GM21423 (cell line): ENCODE measurements around the gene MRPS18B.
A peak's percentile ranks its signal among the peaks of the same experiment; 100 is the strongest.
"Not testable (repeated sequence)": the region's sequence is repeated elsewhere in the genome, so short reads cannot be mapped to it uniquely, and the experiment has no call there.

Experiments used
- ATAC-seq: cut with Tn5 transposase; IDR thresholded peaks from one replicate; pipeline ENCODE4 v1.9.1; 2021; ENCODE audit warnings: mild to moderate bottlenecking, moderate library complexity; ENCODE audit not compliant: unreplicated experiment

Gene MRPS18B

DNA sequence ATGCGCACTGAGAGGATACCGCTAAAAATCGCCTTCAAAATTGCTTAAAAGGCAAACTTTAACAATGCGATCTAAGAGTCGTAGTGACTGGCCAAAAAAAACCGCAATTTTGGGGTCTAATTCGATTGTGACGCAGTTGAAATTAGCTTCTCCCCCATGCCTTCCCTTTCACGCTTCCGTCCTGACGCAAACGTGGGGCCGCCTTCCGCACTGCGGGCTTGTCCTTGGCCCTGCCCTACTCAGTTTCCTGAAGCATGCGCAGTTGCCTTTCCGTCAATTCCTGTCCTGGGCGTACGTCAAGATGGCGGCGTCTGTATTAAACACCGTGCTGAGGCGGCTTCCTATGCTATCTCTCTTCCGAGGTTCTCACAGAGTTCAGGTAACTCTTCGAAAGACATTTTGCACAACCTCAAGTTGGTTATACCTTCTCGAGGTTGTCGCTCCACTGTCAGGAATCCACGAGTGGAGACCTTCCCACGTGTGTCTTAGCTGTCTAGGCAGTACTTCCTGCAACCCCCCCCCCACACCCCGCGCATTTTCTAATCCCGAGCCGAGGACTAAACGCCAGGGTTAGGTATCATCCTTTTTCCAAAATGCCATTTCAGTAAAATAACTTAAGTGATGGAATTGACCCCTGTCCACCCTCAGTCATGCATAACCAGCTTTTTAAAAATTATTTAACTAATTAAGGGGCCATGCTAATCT lies at the start of gene MRPS18B:
Gene MRPS18B, plus strand, starts transcription at position 276 of the 705 bp plus-strand sequence. Its CDS starts 26 bp downstream, at position 302.
- peak; percentile 68 for ATAC-seq

DNA sequence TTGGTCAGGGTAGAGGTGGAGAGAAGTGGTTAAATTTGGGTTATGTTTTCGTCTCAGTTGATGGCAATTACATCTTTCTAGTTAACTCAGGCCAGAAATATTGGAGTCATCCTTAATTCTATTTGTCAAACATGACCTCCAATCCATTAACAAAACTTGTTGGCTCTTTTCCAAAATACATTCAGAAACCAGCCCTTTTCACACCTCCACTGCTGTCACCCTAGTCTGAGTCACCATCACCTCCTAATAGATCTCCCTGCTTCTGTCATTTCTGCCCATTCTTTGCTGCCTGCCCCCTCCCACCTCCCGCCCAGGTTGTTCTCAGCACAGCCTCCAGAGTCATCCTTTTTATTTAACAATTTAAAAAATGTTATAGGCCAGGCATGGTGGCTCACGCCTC lies 49.4 kb upstream of the MRPS18B start:
- no peak for ATAC-seq

DNA sequence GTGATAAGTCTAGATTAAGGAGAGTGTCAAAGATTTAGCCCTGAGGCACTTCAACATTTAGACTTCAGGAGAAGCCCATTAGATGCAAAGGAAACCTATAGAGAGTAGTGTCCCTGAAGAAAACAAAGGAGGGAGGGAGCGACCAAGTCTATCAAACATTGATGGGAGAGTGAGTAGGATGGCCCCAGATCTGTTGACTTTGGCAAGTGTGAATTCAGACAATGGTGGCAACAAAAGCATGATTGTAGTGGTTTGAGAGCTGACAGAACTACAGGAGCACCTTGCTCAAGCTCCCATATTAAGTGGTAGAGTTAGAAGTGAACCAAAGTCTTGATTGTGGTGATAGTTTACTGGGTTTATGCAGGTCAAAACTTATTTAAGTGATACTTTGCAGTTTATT lies 47.4 kb upstream of the MRPS18B start:
- ATAC-seq: no peak

DNA sequence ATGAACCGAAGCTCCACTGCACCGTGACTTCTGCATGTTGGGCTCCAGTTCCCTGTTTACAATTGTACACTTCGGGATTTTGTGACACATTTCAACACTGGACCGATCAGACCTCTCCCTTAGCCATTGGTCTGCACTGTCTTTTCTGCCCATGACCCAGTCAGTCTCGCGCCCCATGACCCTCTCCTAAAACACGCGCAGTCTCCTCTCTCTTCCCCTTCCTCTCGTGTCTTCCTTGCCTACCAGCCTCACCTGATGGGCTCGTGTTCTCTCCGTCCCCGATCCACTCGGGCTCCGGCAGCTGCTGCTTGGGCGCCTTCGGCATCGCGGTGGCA lies 46.9 kb upstream of the MRPS18B start:
- peak; percentile 17 for ATAC-seq

DNA sequence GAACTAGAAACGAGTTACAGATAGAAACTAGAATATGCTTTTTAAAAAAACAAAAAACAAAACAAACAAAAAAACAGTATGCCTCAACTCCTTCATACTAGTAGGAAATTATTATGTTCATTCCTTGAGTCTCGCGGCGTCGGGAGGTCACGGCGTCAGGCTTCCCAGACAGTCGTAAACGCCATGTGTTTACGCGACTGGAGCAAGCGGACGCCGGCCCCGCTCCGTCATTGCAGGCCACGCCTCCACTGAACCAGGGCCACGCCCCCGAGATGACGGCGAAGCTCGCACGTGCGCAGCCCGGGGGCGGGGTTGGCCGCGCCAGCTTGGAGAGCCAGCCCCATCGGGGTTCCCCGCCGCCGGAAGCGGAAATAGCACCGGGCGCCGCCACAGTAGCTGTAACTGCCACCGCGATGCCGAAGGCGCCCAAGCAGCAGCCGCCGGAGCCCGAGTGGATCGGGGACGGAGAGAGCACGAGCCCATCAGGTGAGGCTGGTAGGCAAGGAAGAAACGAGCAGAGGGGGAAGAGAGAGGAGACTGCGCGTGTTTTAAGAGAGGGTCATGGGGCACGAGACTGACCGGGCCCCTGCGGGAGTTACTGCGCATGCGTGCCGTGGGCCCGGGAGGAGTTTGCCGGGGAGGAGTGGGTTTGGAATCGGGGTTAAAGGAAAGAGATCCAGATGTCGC lies 46.4 kb upstream of the MRPS18B start, which contains the start of gene ABCF1:
Gene ABCF1, plus strand, starts transcription at position 368 of the 687 bp plus-strand sequence. Its CDS starts 46 bp downstream, at position 414.
- peak; percentile 92 for ATAC-seq

DNA sequence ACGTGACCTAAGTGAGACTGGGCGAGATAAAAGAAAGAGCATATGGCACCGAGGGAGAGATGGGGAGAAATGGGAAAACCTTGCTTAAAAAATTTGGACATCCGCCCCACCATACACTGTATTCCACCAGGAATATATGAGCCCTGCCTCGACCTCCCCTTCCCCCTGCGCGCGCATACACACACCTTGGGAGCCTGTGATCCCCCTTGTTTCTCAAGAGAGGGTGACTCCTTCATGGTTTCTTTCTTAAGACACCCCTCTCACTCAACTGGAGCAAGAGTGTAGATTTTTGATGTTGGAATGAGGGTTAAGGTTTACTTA lies 45.9 kb upstream of the MRPS18B start:
- no peak for ATAC-seq

DNA sequence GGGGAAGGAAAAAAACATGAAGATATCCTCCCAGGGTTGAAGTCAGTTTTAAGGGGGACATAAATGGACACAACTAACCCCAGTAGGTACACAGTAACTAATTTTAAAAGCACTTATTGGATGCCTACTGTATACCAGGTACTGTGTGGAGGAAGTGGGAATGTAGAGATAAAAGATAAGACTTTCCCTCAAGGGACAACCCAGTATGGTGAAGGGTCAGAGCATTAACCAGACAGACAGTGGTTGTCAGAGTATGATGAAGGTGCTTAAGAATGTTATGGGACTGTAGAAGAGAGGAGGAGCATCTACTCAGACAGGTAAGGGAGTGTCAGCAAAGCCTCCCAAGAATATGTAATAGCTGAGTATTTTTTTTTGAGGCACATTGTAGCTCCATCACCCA lies 45.5 kb upstream of the MRPS18B start:
- ATAC-seq: no peak

DNA sequence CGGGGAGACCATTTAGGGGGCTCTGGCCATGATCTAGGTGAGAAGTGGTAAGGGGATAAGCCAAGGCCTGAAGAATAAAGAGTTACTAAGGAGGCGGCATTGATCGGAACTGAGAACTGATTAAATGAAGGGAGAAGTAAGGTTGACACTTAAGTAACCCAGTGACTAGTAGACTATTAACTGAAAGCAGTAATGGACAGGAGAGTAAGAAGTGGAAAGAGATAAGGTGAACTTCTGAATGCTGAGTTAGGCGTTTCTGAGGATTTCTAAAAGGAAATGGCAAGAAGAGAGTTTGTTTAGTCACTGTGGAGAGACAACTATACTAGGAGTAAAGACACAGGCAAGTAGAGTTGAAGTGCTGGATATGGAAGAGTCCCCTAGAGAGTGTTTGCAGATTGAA lies 44.5 kb upstream of the MRPS18B start:
- no peak for ATAC-seq

DNA sequence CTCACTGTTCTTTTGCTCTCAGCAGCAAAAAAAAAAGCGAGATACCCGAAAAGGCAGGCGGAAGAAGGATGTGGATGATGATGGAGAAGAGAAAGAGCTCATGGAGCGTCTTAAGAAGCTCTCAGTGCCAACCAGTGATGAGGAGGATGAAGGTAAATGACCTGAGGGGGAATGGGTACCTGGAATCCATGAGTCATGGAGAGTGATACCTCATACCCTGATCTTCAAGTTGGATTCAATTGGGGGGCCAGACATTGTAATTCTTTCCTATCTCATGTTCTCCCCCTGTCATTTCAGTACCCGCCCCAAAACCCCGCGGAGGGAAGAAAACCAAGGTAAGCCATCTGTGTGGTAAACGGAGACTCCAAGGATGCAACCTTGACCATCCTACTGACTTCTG lies 39.6 kb upstream of the MRPS18B start:
- ATAC-seq: no peak

DNA sequence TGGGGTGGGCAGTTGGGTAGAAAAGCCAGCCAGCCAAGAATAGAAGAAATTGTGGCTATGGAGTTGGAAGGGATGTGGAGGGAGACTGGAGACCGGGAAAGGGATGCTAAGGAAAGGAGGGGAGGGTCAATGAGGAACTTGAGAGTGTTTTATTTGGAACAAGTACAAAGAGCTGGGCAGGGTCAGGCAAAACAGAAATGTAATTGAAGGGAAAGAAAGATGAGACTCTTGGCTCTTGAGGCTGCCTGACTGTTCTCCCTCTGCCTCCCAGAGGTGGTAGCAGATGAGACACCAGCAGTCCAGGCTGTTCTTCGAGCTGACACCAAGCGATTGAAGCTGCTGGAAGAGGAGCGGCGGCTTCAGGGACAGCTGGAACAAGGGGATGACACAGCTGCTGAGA lies 33.7 kb upstream of the MRPS18B start:
- ATAC-seq: no peak

DNA sequence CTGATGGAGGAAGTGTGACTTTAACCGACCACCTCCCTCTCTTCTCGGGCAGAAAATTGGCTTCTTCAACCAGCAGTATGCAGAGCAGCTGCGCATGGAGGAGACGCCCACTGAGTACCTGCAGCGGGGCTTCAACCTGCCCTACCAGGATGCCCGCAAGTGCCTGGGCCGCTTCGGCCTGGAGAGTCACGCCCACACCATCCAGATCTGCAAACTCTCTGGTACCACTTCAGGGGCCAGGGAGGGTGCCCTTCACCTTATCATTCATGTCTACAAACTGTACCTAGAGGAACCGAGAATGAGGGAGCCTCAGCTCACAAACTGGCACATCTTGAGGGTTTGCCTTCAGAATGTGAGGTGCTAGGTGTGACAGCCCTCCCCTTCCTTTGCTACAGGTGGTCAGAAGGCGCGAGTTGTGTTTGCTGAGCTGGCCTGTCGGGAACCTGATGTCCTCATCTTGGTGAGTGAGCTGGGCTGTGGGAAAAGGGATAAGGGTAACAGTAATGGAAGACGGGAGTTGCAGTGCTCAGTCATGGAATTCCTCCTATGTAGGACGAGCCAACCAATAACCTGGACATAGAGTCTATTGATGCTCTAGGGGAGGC lies 27.8 kb upstream of the MRPS18B start:
- ATAC-seq: no peak

DNA sequence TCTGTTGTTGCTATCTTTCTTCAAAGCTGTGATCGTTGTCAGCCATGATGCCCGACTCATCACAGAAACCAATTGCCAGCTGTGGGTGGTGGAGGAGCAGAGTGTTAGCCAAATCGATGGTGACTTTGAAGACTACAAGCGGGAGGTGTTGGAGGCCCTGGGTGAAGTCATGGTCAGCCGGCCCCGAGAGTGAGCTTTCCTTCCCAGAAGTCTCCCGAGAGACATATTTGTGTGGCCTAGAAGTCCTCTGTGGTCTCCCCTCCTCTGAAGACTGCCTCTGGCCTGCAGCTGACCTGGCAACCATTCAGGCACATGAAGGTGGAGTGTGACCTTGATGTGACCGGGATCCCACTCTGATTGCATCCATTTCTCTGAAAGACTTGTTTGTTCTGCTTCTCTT lies 27.1 kb upstream of the MRPS18B start:
- no peak for ATAC-seq

DNA sequence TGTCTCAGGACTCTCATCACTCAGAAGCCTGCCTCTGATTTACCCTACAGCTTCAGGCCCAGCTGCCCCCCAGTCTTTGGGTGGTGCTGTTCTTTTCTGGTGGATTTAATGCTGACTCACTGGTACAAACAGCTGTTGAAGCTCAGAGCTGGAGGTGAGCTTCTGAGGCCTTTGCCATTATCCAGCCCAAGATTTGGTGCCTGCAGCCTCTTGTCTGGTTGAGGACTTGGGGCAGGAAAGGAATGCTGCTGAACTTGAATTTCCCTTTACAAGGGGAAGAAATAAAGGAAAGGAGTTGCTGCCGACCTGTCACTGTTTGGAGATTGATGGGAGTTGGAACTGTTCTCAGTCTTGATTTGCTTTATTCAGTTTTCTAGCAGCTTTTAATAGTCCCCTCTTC lies 26.6 kb upstream of the MRPS18B start:
- ATAC-seq: no peak

DNA sequence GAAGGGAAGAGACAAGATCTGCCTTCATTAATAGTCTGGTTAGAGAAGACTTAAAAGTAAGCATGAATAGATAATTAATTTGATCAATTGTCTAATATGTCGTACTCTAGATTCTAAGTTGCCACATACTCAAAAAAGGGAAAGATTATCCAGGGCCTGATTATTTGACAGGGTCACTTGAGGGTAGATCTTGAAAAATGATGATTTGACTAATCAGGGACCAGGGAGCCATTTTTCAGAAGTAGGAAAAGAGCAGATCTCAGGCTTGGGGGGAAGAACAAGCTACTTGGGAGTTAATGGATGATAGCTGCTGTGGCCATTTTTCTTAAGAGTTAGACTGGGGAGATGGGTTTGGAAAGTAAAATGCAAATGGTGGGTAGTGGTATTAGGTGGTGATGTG lies 25.4 kb upstream of the MRPS18B start:
- no peak for ATAC-seq

DNA sequence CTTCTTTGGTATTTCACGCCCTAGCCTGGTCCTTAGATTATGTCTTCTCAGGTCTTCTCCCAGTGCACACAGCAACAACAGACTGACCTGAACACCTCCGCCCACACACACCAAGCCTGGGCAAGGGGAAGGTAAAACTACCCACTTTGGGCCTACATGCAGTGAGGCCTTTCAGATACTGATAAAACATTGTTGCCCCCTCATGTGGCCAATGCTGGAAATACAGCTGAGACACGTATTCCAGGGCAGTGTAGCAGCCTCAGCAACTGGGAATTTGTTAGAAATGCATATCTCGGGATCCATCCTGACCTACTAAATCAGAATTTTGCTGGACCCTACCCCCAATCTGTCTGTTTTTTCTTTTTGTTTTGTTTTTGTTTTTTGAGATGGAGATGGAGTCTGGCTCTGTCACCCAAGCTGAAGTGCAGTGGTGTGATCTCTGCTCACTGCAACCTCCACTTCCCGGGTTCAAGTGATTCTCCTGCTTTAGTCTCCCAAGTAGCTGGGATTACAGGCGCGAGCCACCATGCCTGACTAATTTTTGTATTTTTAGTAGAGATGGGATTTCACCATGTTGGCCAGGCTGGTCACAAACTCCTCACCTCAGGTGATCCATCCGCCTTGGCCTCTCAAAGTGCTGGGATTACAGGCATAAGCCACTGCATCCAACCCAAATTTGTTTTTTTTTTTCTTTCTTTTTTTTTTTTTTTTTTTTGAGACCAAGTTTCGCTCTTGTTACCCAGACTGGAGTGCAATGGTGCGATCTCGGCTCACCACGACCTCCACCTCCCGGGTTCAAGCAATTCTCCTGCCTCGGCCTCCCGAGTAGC lies 20.1 kb upstream of the MRPS18B start:
- ATAC-seq: not testable (repeated sequence)

DNA sequence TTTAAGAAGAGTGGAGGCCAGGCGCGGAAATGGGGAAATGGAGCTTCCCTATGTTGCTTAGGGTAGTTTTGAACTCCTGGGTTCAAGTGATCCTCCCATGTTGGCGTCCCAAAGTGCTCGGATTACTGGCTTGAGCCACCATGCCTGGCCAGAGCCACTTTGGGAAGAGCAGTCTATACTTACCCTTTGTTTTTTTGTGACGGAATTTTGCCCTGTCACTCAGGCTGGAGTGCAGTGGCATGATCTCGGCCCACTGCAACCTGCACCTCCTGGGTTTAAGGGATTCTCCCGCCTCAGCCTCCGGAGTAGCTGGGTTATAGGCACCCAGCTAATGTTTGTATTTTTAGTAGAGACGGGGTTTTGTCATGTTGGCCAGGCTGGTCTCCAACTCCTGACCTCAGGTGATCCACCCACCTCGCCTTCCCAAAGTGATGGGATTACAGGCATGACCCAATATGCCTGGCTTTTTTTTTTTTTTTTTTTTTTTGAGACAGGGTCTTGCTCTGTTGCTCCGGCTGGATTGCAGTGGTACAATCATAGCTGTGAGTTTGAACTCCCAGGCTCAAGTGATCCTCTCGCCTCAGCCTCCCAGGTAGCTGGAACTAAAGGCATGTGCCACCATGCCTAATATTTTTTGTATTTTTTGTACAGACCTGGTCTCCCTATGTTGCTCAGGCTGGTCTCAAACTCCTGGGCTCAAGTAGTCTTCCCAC lies 18.6 kb upstream of the MRPS18B start:
- no peak for ATAC-seq

DNA sequence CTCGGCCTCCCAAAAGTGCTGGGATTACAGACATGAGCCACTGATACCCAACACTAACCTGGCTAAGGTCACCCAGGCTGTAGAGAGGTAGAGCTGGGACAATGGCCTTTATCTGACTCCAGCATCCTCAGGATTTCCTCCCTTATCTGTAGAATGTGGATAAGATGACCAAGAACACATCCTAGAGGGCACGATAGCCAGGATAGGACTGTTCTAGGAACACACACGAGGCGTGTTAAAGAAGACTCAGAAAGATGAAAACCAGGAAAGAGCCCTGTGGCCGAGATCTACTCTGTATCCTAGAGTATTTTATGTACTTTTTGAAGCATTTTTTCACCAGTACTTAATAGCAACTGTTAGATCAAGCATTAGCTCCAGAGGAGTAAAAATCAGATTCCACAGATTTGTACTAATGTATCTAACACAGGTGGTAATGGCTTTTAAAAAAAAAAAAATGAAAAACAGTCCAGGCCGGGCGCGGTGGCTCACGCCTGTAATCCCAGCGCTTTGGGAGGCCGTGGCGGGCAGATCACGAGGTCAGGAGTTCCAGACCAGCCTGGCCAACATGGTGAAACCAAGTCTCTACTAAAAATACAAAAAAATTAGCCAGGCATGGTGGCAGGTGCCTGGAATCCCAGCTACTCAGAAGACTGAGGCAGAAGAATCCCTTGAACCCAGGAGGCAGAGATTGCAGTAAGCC lies 17.9 kb upstream of the MRPS18B start:
- no peak for ATAC-seq

DNA sequence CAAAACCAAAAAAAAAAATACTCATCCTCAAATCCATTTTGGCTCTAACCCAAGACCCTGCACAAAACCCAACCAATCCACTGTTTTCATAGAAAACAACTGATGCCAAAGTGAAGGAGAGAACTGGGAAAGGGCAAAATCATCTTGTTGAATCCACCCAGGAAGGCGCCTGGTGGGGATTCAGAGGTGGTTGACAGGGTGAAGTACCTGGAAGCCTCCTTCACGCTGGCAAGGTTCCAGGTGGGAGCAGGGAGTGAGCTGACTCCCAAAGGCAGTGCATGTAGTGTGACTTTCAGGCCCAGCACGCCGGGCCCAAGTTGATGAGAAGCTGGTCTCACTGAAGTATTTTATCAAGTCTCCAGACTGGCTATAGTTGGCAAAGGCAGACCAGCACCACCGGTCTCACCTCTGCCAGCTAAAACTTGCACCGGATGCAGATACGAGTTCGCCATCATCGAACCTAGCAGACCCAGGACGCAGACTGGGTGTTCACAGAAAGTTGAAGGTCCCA lies 17.1 kb upstream of the MRPS18B start:
- no peak for ATAC-seq

DNA sequence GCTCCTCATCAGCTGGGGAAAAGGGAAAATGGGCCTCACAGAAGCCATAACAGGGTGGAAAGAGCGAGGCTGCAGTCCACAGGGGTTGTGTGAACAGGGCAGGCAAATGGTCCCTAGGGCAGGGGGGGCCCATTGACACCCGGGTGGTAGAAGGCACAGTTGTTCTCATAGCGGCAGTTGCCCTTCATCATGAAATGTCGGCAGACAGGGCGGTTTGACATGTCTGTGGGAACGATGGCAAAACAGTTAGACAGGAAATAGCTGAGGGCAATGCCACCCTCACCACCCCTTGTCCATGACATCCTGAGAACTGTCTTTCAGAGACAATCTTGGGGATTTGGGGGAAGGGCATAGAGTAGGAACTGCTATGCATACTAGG lies 16.2 kb upstream of the MRPS18B start:
- no peak for ATAC-seq
